Measurements from ENCODE around the gene VSTM4.

DNA sequence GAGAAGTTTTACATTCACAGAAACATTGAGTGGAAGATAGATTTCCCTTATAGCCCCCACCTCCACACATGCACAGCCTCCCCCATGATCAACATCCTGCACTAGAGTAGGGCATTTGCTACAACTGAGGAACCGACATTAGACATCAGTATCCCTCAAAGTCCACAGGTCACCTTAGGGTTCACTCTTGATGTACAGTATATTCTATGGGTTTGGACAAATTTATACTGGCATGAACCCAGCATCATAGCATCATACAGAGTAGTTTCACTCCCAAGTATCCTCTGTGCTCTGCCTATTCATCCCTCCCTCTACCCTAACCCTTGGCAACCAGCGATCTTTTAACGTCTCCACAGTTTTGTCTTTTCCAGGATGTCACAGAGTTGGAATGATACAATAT lies 64.4 kb downstream of the VSTM4 start:
- TF ChIP-seq CTCF (IDR thresholded peaks at IDR 0.05) (no peak), EP300 (IDR thresholded peaks at IDR 0.05; ENCODE audit: borderline replicate concordance in 1 of 2, low read depth in 1 of 2, low read length in 1 of 2) (no peak), RXRA (IDR thresholded peaks at IDR 0.05; ENCODE audit: borderline replicate concordance, low read depth) (no peak), NFIC (IDR thresholded peaks at IDR 0.05; ENCODE audit: borderline replicate concordance) (no peak), POLR2AphosphoS5 (IDR thresholded peaks at IDR 0.05; ENCODE audit: low read depth, low read length) (no peak), RAD21 (IDR thresholded peaks at IDR 0.05; ENCODE audit: low read length) (no peak), SIN3A (IDR thresholded peaks at IDR 0.05; ENCODE audit: borderline replicate concordance, low read depth, low read length) (no peak), RFX5 (IDR thresholded peaks at IDR 0.05; ENCODE audit: low read length) (no peak), NRF1 (IDR thresholded peaks at IDR 0.05; ENCODE audit: low read depth, low read length) (no peak)
- TF ChIP-seq, protein P1, sequence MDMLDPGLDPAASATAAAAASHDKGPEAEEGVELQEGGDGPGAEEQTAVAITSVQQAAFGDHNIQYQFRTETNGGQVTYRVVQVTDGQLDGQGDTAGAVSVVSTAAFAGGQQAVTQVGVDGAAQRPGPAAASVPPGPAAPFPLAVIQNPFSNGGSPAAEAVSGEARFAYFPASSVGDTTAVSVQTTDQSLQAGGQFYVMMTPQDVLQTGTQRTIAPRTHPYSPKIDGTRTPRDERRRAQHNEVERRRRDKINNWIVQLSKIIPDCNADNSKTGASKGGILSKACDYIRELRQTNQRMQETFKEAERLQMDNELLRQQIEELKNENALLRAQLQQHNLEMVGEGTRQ (IDR thresholded peaks at IDR 0.05; ENCODE audit: borderline replicate concordance, low read depth, low read length), result no peak
